B cell (primary cell): ENCODE data around the gene BMERB1. TPM values are rescaled to one million over a fixed set of nuclear protein-coding genes. Genes with fewer than 3 reads are reported as not detected.

ENCODE experiments used
- ATAC-seq: fragments of 200-7000 bp; cut with Tn5 transposase; one replicate; pipeline ENCODE4 v1.10.0; 2021; ENCODE audit warnings: low read depth, mild to moderate bottlenecking, moderate number of reproducible peaks, moderate library complexity
- CTCF ChIA-PET: fragments of 350-600 bp; sonication (Branson Sonifier 250); formaldehyde crosslinking; loops from one replicate; lab custom pipeline; 2021; ENCODE audit warnings: antibody characterized with exemption, inconsistent platforms; lab: Charles Lee
- POLR2A ChIA-PET: fragments of 350-600 bp; sonication (Branson Sonifier 250); formaldehyde crosslinking; loops from one replicate; lab custom pipeline; 2021; ENCODE audit warnings: antibody characterized with exemption; lab: Charles Lee
- DNase-seq: peaks from one replicate; pipeline ENCODE4 v3.0.0; 2013
- H2AFZ ChIP-seq: 2 replicates; pipeline ENCODE4 v1.6.1; 2012; ENCODE audit warnings: mild to moderate bottlenecking, low read depth, low read length; ENCODE audit not compliant: insufficient read depth, poor library complexity, severe bottlenecking
- H3K27ac ChIP-seq, 2 donors: 1 replicate in 1 of 2; 2 replicates in 1 of 2; pipeline ENCODE4 v1.5.1; 2012 to 2013; ENCODE audit warnings: low read length in 2 of 2, mild to moderate bottlenecking in 2 of 2, moderate library complexity in 1 of 2
- H3K27me3 ChIP-seq, 4 experiments: fragments of 200-600 bp in 1 of 4; sonication (generic) in 1 of 4; replicated peaks in 1 of 4; 1 replicate in 2 of 4; 2 replicates in 2 of 4; pipeline versions ENCODE4 v1.6.1 to v1.7.0; 2013 to 2016; ENCODE audit warnings: low read length in 3 of 4, mild to moderate bottlenecking in 2 of 4, mixed read lengths in 1 of 4, moderate library complexity in 1 of 4; ENCODE audit not compliant: insufficient read depth in 4 of 4, control insufficient read depth in 3 of 4; ENCODE audit errors: control extremely low read depth in 1 of 4
- H3K36me3 ChIP-seq, 2 experiments: replicated peaks in 1 of 2; 1 replicate in 1 of 2; 2 replicates in 1 of 2; pipeline versions ENCODE4 v1.6.1 to v1.7.1; 2013; ENCODE audit warnings: low read length in 1 of 2; ENCODE audit not compliant: insufficient read depth in 2 of 2, control insufficient read depth in 1 of 2; ENCODE audit errors: control extremely low read depth in 1 of 2, extremely low read depth in 1 of 2
- H3K4me1 ChIP-seq, 2 donors: fragments of 200-600 bp in 1 of 2; sonication (generic) in 1 of 2; 1 replicate in 1 of 2; 2 replicates in 1 of 2; pipeline versions ENCODE4 v1.5.1 to v1.6.1; 2013 to 2017; ENCODE audit warnings: low read length in 2 of 2; ENCODE audit not compliant: control insufficient read depth in 2 of 2, insufficient read depth in 2 of 2
- H3K4me2 ChIP-seq: replicated peaks from 2 replicates; pipeline ENCODE3; 2012; ENCODE audit warnings: mild to moderate bottlenecking, low read depth, low read length; ENCODE audit not compliant: poor library complexity, severe bottlenecking
- H3K4me3 ChIP-seq, 5 experiments: fragments of 200-600 bp in 1 of 5; sonication (generic) in 1 of 5; 1 replicate in 3 of 5; 2 replicates in 2 of 5; pipeline versions ENCODE4 v1.5.1 to v1.7.0; 2011 to 2016; ENCODE audit warnings: low read length in 4 of 5, mild to moderate bottlenecking in 4 of 5, low read depth in 2 of 5, control low read depth in 1 of 5, moderate library complexity in 1 of 5; ENCODE audit not compliant: insufficient read depth in 1 of 5; ENCODE audit errors: control extremely low read depth in 1 of 5, extremely low read depth in 1 of 5
- H3K79me2 ChIP-seq: fragments of 200-600 bp; sonication (generic); one replicate; pipeline ENCODE4 v1.6.0; 2016; ENCODE audit warnings: low read length; ENCODE audit not compliant: control insufficient read depth, insufficient read depth
- H3K9ac ChIP-seq: fragments of 200-600 bp; sonication (generic); 2 replicates; pipeline ENCODE4 v1.6.1; 2017; ENCODE audit warnings: mild to moderate bottlenecking, low read length, moderate library complexity
- H3K9me3 ChIP-seq, 3 donors: one replicate each; pipeline versions ENCODE4 v1.6.1 to v1.7.1; 2013; ENCODE audit warnings: low read length in 2 of 3; ENCODE audit not compliant: control insufficient read depth in 2 of 3, insufficient read depth in 1 of 3; ENCODE audit errors: control extremely low read depth in 1 of 3
- H4K20me1 ChIP-seq: 2 replicates; pipeline ENCODE4 v1.6.0; 2012; ENCODE audit warnings: mild to moderate bottlenecking, low read length; ENCODE audit not compliant: insufficient read depth, control insufficient read depth, poor library complexity, severe bottlenecking
- H3K27ac Mint-ChIP-seq: one replicate; pipeline ENCODE4 v1.8.0; 2021; ENCODE audit warnings: mixed read lengths
- H3K27me3 Mint-ChIP-seq: one replicate; pipeline ENCODE4 v1.8.0; 2021; ENCODE audit warnings: mixed read lengths
- H3K4me1 Mint-ChIP-seq: one replicate; pipeline ENCODE4 v1.8.0; 2021; ENCODE audit warnings: mixed read lengths
- H3K4me3 Mint-ChIP-seq: one replicate; pipeline ENCODE4 v1.8.0; 2021; ENCODE audit warnings: mixed read lengths
- H3K9me3 Mint-ChIP-seq: one replicate; pipeline ENCODE4 v1.8.0; 2022; ENCODE audit warnings: mixed read lengths; ENCODE audit not compliant: insufficient read depth
- EZH2 ChIP-seq: IDR thresholded peaks from 2 replicates; pipeline ENCODE4 v1.6.1; 2012; ENCODE audit warnings: borderline replicate concordance, low read depth, mild to moderate bottlenecking, moderate library complexity, low read length; ENCODE audit not compliant: insufficient read depth, poor library complexity, severe bottlenecking
- WGBS: methylation state at CpG from one replicate; pipeline ENCODE4 v1.1.5; 2013; ENCODE audit warnings: missing lambda C conversion rate; ENCODE audit not compliant: insufficient coverage; 5-methylcytosine and 5-hydroxymethylcytosine counted together
- intact Hi-C: fragments of 100-400 bp; cut with micrococcal nuclease; formaldehyde crosslinking; loops from one replicate; pipeline ENCODE4 v1.10.0; 2022
- polyA plus RNA-seq: library from polyadenylated mRNA; depleted of rRNA; stranded (reverse); fragments of >200 nt; gene quantifications from 2 replicates; pipeline ENCODE4 v1.2.3, GENCODE V29; 2012
- total RNA-seq, 2 donors: library from RNA; stranded (reverse); fragments of 120-200 nt in 1 of 2; gene quantifications; 1 replicate in 1 of 2; 2 replicates in 1 of 2; pipeline versions ENCODE4 v1.2.3 to v1.2.4, GENCODE V29; 2013 to 2022
- TF ChIP-seq, protein P1 (sequence below): fragments of 200-600 bp; IDR thresholded peaks from one replicate; pipeline ENCODE4 v1.8.0; 2022; ENCODE audit warnings: antibody characterized with exemption, mild to moderate bottlenecking

BMERB1 gene
- total and polyA plus RNA-seq, 2 donors (not counting 1 experiment from before 2014, with no cell fraction given): 2.2 to 11.2 TPM

DNA sequence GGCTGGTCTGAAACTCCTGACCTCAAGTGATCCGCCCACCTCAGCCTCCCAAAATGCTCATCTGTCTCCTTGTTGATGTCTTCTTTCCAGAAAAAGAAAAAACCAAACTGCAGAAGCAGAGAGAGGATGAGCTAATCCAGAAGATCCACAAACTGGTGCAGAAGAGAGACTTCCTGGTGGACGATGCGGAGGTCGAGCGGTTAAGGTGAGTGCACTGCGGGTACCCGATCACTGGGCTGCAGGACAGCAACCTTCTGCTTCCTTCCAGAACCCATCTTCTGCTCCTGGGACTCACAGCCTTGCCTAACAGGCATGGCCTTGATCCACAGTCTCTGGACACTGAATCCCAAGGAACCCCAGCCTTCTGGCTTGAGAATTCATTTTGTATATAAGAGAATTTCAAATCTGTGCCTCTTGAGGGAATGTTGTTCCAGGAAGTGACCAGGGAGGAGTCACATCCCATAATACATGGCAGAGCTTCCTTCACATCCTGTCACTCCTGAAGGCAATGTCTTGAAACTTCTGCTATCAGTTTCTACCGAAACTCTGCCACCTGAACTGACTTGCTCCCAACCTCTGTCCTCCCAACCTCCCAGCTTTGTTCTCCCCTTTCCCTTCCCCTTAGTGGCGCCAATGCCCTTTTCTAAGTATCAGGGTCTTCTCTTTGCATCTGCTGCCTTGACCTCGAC is 146.9 kb downstream of the BMERB1 start:
- ChIA-PET CTCF (no interaction called here), POLR2A (no interaction called here)
- Mint-ChIP-seq H3K27ac (no peak overlapping the region), H3K4me1 (peaks cover 4% of the 10 kb centered on the region), H3K27me3 (no peaks in the 10 kb centered on the region), H3K4me3 (no peak overlapping the region), H3K9me3 (peaks cover 4% of the 10 kb centered on the region)
- H3K79me2 ChIP-seq: no peaks in the 10 kb centered on the region
- intact Hi-C loops: no loop called here
- no peaks in the 10 kb centered on the region for H3K27me3 ChIP-seq
- TF ChIP-seq EZH2: no peak
- TF ChIP-seq, protein P1, sequence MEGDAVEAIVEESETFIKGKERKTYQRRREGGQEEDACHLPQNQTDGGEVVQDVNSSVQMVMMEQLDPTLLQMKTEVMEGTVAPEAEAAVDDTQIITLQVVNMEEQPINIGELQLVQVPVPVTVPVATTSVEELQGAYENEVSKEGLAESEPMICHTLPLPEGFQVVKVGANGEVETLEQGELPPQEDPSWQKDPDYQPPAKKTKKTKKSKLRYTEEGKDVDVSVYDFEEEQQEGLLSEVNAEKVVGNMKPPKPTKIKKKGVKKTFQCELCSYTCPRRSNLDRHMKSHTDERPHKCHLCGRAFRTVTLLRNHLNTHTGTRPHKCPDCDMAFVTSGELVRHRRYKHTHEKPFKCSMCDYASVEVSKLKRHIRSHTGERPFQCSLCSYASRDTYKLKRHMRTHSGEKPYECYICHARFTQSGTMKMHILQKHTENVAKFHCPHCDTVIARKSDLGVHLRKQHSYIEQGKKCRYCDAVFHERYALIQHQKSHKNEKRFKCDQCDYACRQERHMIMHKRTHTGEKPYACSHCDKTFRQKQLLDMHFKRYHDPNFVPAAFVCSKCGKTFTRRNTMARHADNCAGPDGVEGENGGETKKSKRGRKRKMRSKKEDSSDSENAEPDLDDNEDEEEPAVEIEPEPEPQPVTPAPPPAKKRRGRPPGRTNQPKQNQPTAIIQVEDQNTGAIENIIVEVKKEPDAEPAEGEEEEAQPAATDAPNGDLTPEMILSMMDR: no peak
- H3K27ac ChIP-seq: no peak overlapping the region
- H2AFZ ChIP-seq: no peak overlapping the region
- no peaks in the 10 kb centered on the region for H3K36me3 ChIP-seq
- peaks cover 0 to 9% (median 7%) of the 10 kb centered on the region in 3 donors for H3K9me3 ChIP-seq
- H3K9ac ChIP-seq: no peak overlapping the region
- 85% methylated on average over 9 of the region's 10 CpGs for WGBS
- H3K4me3 ChIP-seq: no peak overlapping the region
- H4K20me1 ChIP-seq: no peaks in the 10 kb centered on the region
- H3K4me2 ChIP-seq: no peak overlapping the region
- DNase-seq: no peak
- H3K4me1 ChIP-seq: no peaks in the 10 kb centered on the region
- no peak for ATAC-seq

DNA sequence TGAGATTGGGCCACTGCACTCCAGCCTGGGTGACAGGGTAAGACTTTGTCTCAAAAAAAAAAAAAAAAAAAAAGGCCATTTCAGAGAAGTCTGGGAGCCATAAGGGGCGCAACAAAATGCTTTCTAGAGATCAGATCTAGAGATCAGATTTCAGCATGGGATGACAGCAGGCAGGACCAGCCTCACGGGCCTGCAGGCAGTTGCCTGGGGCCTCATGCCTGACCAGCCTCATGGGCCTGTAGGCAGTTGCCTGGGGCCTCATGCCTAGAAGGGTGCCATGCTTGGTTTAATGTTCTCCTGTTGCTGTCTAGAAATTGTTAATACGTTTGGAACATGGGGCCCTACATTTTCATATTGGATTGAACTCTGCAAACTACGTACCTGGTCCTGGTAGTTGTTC is 149.1 kb downstream of the BMERB1 start:
- peaks cover 4% of the 10 kb centered on the region for H3K9me3 Mint-ChIP-seq
- H2AFZ ChIP-seq: no peak overlapping the region
- ChIA-PET POLR2A (no interaction called here), CTCF (no interaction called here)
- no peaks in the 10 kb centered on the region for H3K4me1 ChIP-seq
- no peak for TF ChIP-seq EZH2
- TF ChIP-seq, protein P1: no peak
- H3K4me2 ChIP-seq: no peak overlapping the region
- H3K27ac ChIP-seq: no peak overlapping the region
- H3K9me3 ChIP-seq: peaks cover 0 to 16% (median 8%) of the 10 kb centered on the region in 3 donors
- ATAC-seq: no peak
- H4K20me1 ChIP-seq: no peaks in the 10 kb centered on the region
- DNase-seq: no peak
- H3K4me3 Mint-ChIP-seq: no peak overlapping the region
- H3K27ac Mint-ChIP-seq: no peak overlapping the region
- peaks cover 1% of the 10 kb centered on the region for H3K4me1 Mint-ChIP-seq
- intact Hi-C loops: no loop called here
- H3K9ac ChIP-seq: no peak overlapping the region
- H3K36me3 ChIP-seq: peaks cover 0 to 14% of the 10 kb centered on the region in 2 experiments
- no peak overlapping the region for H3K4me3 ChIP-seq
- no peaks in the 10 kb centered on the region for H3K79me2 ChIP-seq
- no peaks in the 10 kb centered on the region for H3K27me3 Mint-ChIP-seq
- H3K27me3 ChIP-seq: no peaks in the 10 kb centered on the region
- 98% methylated on average over 4 of the region's 4 CpGs for WGBS
